Hypothalamus (tissue), 51 donors: ENCODE measurements around the gene SNX13.
A peak's percentile ranks its signal among the peaks of the same experiment; 100 is the strongest.

Experiments used
- DNase-seq, 51 donors: peaks; one replicate each; lab custom pipeline; 2025; lab: John Stamatoyannopoulos, UW

SNX13 gene

DNA sequence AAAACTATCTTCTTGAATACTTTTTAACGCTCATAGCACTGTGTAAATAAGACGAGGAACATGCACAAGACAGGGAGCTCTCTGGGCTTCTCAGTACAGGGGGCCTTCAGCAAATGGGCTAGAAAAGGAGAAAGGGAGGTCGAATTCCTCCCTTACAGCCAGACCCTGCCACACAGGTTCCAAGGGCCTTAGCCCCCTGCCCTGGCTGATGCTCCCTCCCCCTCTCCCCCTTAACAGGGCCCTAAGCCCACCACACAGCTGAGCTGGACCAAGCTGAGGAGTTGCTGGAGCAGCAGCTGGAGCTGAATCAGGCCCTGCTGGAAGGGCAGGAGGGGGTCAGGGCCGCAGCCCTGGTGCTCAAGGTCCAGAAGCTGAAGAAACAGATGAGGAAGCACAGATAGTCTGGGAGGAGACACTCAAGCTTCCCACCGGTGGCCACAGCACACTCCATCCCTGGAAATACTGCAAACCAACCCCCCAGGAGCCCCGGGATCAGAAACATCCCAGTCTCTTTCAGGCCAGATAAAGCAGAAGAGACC, 153.9 kb downstream of the SNX13 start:
- no peak for DNase-seq

DNA sequence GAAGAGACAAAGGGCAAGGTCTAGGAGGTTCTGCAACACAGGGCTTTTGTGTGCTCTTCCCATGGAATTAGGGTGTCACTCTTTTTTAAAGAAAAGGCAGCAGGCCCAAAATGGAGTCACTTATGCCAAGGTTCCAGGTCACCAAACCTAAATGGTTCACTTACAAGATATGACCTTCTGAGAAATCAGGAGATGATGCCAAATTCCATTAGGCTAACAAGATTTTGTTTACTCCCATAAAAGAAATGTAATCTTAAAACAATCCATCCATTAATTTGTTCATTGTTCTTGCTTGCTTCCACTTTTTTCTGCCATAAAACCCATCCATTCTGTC, 158.1 kb downstream of the SNX13 start:
- no peak for DNase-seq

DNA sequence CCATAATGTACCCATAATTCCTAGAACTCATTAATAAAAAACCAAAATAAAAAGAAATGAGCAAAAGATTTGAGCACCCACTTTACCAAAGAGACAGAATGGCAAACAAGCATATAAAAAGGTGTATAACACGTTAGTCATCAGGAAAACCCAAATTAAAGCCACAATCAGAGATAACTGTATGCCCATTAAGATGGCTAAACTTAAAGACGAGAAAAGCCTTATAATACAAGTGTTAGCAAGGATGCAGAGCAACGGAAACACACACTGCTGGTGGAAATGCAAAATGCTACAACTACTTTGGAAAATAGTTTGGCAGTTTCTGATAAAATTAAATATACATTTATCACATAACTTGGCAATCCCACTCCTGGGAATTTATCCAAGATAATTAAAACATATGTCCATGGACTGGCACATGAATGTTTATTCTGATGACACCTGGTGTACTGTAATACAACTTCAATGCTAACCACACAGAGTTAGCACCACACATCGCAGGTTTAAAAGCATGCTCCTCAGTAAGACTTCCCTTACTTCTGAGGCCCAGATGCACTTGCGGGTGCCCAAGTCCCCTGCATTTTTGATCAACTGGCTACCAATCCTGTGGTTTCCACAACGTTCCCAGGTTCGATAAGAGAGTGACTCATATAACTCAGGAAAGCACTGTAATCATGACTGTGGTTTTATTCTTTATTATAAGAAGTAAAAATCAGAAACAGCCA, 158.6 kb downstream of the SNX13 start:
- DNase-seq: no peak

DNA sequence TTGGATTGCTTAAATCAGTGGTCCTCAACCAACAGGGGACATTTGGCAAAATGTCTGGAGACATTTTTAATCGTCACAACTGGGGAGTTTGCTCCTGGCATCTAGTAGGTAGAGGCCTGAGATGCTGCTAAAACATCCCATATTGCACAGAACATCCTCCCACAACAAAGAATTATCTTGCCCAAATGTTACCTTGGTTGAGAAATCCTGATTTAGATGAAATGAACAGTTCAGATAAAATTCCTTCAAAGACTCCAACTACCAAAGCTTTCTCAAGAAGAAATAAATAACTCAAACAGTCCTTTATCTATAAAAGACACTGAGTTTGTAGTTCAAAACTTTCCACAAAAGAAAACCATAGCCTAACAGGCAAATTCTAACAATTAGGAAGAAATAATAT, 160.9 kb downstream of the SNX13 start:
- DNase-seq: no peak

DNA sequence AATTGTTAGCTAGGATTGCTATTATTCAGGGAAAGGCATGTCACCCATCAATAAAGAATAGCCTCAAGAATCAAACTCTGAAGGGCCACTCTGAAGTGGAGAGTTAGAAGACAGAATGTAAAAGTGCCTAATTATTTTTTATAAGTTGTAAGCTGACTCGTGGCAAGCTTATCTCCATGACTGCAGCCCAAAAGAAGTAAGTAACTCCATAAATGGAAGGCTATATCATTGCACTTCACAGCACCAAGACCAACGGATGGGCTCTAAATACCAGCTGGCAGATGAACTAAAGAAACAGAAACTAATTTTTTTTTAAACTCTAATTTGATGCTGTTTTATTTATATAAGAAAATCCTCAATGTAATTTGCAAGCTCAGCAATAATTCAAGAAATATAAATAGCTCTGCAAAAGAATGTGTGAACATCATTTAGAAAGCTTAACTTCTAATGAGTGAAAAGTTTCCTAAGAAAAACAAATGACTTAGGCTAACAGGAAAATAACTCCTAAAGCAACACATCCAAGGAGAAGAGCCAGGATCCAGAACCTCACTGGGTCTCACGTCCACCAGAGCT, 165.5 kb downstream of the SNX13 start:
- no peak for DNase-seq

GRCh38 chr7:17774248-17774647, 166.0 kb downstream of the SNX13 start:
- no peak for DNase-seq

- peak in 1 of 51 donors; percentile 5 for DNase-seq
These were observed 167.0 kb downstream of the SNX13 start for GRCh38 chr7:17773289-17773626.

DNA sequence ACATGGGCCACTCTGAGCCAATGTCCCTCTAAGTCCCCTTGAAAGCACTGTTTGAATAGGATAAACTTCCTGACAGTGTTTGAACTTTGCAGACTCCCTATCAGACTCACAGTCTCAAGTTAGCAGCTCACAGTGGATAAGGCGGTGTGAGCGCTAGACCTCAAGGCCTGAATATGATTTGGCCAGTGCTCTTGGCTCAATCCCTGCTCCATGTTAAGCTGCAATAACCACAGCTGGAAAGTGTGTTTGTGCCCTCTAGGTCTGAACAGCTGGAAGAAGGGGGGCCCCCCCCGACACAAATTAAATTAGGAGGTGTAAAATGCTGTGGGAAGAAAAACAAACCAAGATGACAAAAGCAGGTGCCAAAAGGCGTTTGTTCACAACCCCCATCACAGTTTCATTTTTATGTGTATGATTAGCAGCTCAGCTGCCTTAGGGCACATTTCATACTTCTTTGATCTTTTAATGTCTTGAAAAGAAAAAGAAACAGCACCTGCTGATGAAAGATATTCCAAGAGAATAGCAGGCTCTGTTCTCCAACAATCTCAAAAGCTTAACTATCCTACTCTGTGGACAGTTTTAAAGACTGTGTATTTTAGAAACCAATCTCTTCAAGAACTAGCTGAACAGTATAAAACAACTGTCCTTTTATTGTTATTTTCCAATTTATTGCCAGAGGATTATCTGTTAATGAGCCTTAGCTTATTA, 167.6 kb downstream of the SNX13 start:
- DNase-seq: no peak

GRCh38 chr7:17771901-17772408, 168.3 kb downstream of the SNX13 start:
- no peak for DNase-seq

GRCh38 chr7:17770710-17771375, 169.5 kb downstream of the SNX13 start:
- DNase-seq: no peak

GRCh38 chr7:17769918-17770317, 170.4 kb downstream of the SNX13 start:
- DNase-seq: peak in 30 of 51 donors; percentile 0 to 69 (median 27)

GRCh38 chr7:17758008-17758407, 182.3 kb downstream of the SNX13 start:
- no peak for DNase-seq

DNA sequence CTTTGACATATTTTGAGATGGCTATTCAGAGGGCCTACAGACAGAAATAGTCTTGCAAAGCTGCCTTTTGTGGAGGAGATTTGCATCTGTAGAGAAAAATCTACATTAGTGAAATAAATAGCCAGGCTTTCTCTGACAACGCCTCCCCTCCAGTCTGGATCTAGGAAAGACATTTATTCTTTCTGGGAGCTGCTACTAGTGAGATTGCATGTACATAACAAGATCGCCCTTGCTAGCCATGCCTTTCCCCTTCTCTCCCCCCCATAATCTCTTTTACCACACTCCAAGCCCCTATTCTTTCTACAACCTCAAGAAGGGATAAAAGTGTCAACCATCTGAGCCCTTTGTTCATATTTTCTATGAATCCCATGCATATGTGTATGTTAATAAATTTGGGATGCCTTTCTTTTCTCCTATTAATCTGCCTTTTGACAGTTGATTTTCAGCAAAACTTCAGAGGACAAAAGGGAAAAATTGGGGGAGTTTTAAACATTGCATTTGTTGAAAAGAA, 194.2 kb downstream of the SNX13 start:
- DNase-seq: no peak

DNA sequence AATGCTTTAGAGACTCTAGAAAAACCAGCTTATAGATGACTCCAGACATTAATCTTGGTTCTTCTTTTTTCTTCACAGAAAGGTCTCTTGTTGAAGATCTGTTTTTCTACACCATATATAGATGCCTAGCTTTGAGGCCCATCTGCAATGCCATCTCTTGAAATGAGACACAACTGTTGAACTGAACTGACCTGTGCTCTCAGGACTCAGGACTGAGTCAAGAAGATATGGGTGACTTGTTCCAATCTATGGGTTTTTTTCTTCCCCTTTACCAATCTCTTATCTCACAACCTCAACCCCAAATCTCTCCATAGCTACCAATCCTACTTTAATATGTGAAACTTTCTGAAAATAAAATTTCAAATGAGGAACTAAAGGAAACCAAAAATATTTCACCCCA, 194.7 kb downstream of the SNX13 start:
- DNase-seq: no peak

GRCh38 chr7:17743316-17743715, 197.0 kb downstream of the SNX13 start:
- DNase-seq: no peak

DNA sequence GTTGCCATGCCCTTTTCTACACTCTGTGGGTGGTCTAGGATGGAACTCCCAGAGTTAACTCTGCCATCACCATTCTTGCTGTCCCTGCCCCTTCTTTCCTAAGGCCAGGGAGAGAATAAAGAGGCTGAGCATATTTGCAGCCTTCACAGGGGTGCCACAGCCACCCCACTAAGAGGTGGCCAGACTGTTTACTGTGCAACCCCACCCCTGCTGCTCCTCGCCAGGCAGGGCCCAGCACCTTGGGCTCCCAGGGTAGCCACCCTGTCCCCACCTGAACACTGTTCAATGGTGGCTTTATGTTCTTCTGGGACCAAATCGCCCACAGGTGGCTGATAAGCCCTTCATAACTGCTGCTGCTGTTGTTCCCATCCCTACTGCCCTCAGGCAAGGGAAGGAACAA, 198.9 kb downstream of the SNX13 start:
- no peak for DNase-seq
